Nephron (organoid): ENCODE data around the gene PLPP1.

Experiments
- H3K27ac Mint-ChIP-seq, 3 experiments: 2 replicates each; pipeline ENCODE4 v1.8.0; 2020; ENCODE audit warnings: mixed read lengths in 3 of 3, mild to moderate bottlenecking in 2 of 3, moderate library complexity in 1 of 3
- H3K27me3 Mint-ChIP-seq: 2 replicates; pipeline ENCODE4 v1.8.0; 2021; ENCODE audit warnings: low read depth, mild to moderate bottlenecking, moderate library complexity, mixed read lengths
- H3K36me3 Mint-ChIP-seq: 2 replicates; pipeline ENCODE4 v1.8.0; 2020; ENCODE audit warnings: low read depth, mixed read lengths
- H3K4me1 Mint-ChIP-seq: 2 replicates; pipeline ENCODE4 v1.8.0; 2020; ENCODE audit warnings: mixed read lengths
- H3K4me3 Mint-ChIP-seq, 3 experiments: 2 replicates each; pipeline ENCODE4 v1.8.0; 2020; ENCODE audit warnings: mild to moderate bottlenecking in 3 of 3, mixed read lengths in 3 of 3, moderate library complexity in 2 of 3
- H3K9me3 Mint-ChIP-seq: 2 replicates; pipeline ENCODE4 v1.8.0; 2020; ENCODE audit warnings: mixed read lengths
- CTCF ChIP-seq, 3 experiments: fragments of 200-600 bp; sonication (generic); IDR thresholded peaks; one replicate each; pipeline ENCODE4 v1.5.0; 2021; ENCODE audit warnings: antibody characterized with exemption in 3 of 3; ENCODE audit not compliant: unreplicated experiment in 3 of 3

PLPP1 gene

GRCh38 chr5:55534436-55535198 is at the start of gene PLPP1:
Gene PLPP1 (minus strand): TSS chr5:55534964. CDS start chr5:55534629, 335 bp downstream.
- no peaks in the 10 kb centered on the region for H3K27me3 Mint-ChIP-seq
- H3K36me3 Mint-ChIP-seq = peaks cover 13% of the 10 kb centered on the region
- peaks cover 45% of the 10 kb centered on the region for H3K4me1 Mint-ChIP-seq
- peak within 1 kb of the TSS; percentile 76 to 93 (median 86) for H3K27ac Mint-ChIP-seq
- no peak for TF ChIP-seq CTCF (IDR thresholded peaks at IDR 0.05; ENCODE audit: unreplicated experiment in 3 of 3)
- peak within 1 kb of the TSS; percentile 94 to 97 (median 97) for H3K4me3 Mint-ChIP-seq
- no peaks in the 10 kb centered on the region for H3K9me3 Mint-ChIP-seq

- TF ChIP-seq CTCF (IDR thresholded peaks at IDR 0.05; ENCODE audit: unreplicated experiment in 3 of 3) = no peak
- H3K9me3 Mint-ChIP-seq = no peaks in the 10 kb centered on the region
- no peaks in the 10 kb centered on the region for H3K36me3 Mint-ChIP-seq
- peaks cover 33% of the 10 kb centered on the region for H3K4me1 Mint-ChIP-seq
- no peaks in the 10 kb centered on the region for H3K27me3 Mint-ChIP-seq
- no peak overlapping the region for H3K4me3 Mint-ChIP-seq
- peak overlapping the region in 1 of 3 experiments; percentile 54 for H3K27ac Mint-ChIP-seq
Measured at GRCh38 chr5:55583578-55583977, 48.8 kb upstream of the PLPP1 start.

- Mint-ChIP-seq H3K4me3 (no peak overlapping the region), H3K27me3 (no peaks in the 10 kb centered on the region), H3K4me1 (peaks cover 44% of the 10 kb centered on the region), H3K36me3 (no peaks in the 10 kb centered on the region), H3K9me3 (no peaks in the 10 kb centered on the region), H3K27ac (peak overlapping the region in 2 of 3 experiments; percentile 54 to 63)
- TF ChIP-seq CTCF (IDR thresholded peaks at IDR 0.05; ENCODE audit: unreplicated experiment in 3 of 3) = no peak
Measured at GRCh38 chr5:55582256-55582655, 47.5 kb upstream of the PLPP1 start.

GRCh38 chr5:55580042-55580441 is 45.3 kb upstream of the PLPP1 start:
- H3K4me1 Mint-ChIP-seq = peaks cover 55% of the 10 kb centered on the region
- no peak for TF ChIP-seq CTCF (IDR thresholded peaks at IDR 0.05; ENCODE audit: unreplicated experiment in 3 of 3)
- no peak overlapping the region for H3K27ac Mint-ChIP-seq
- H3K9me3 Mint-ChIP-seq = no peaks in the 10 kb centered on the region
- H3K4me3 Mint-ChIP-seq = no peak overlapping the region
- no peaks in the 10 kb centered on the region for H3K27me3 Mint-ChIP-seq
- no peaks in the 10 kb centered on the region for H3K36me3 Mint-ChIP-seq

GRCh38 chr5:55578771-55579170 is 44.0 kb upstream of the PLPP1 start:
- Mint-ChIP-seq H3K27me3 (no peaks in the 10 kb centered on the region), H3K27ac (peak overlapping the region in 2 of 3 experiments; percentile 87), H3K36me3 (no peaks in the 10 kb centered on the region), H3K9me3 (no peaks in the 10 kb centered on the region), H3K4me3 (peak overlapping the region in 1 of 3 experiments; percentile 19), H3K4me1 (peaks cover 43% of the 10 kb centered on the region)
- no peak for TF ChIP-seq CTCF (IDR thresholded peaks at IDR 0.05; ENCODE audit: unreplicated experiment in 3 of 3)
